COLO829 (cell line): ENCODE results near the gene MTUS2.

Experiments used
- DNase-seq: peaks from one replicate; pipeline ENCODE4 v3.0.0; 2012; ENCODE audit warnings: low spot score

Gene MTUS2

GRCh38 chr13:29239653-29240525, 419.8 kb downstream of the MTUS2 start:
- DNase-seq = no peak

GRCh38 chr13:29254626-29255370, 434.7 kb downstream of the MTUS2 start:
- DNase-seq = no peak

- DNase-seq = no peak
These were observed 435.4 kb downstream of the MTUS2 start for GRCh38 chr13:29255567-29255966.

GRCh38 chr13:29260684-29261083, 440.5 kb downstream of the MTUS2 start:
- no peak for DNase-seq

GRCh38 chr13:29266261-29266660, 446.1 kb downstream of the MTUS2 start:
- DNase-seq = no peak

GRCh38 chr13:29266756-29267733, 446.9 kb downstream of the MTUS2 start:
- DNase-seq = no peak

GRCh38 chr13:29270271-29270985, 450.3 kb downstream of the MTUS2 start:
- DNase-seq = no peak

- DNase-seq = no peak
These were observed 451.5 kb downstream of the MTUS2 start for GRCh38 chr13:29271606-29272005.

- no peak for DNase-seq
These were observed 459.5 kb downstream of the MTUS2 start for GRCh38 chr13:29279356-29280254.

GRCh38 chr13:29281932-29282495, 461.9 kb downstream of the MTUS2 start:
- no peak for DNase-seq

- no peak for DNase-seq
These were observed 464.6 kb downstream of the MTUS2 start for GRCh38 chr13:29284726-29285125.

- DNase-seq = no peak
These were observed 467.1 kb downstream of the MTUS2 start for GRCh38 chr13:29287237-29287636.

- no peak for DNase-seq
These were observed 471.9 kb downstream of the MTUS2 start for GRCh38 chr13:29292045-29292444.

- DNase-seq = no peak
These were observed 474.7 kb downstream of the MTUS2 start for GRCh38 chr13:29294821-29295220.

GRCh38 chr13:29301027-29301426, 480.9 kb downstream of the MTUS2 start:
- no peak for DNase-seq

- no peak for DNase-seq
These were observed 484.0 kb downstream of the MTUS2 start for GRCh38 chr13:29304148-29304547.

GRCh38 chr13:29310806-29311205, 490.7 kb downstream of the MTUS2 start:
- no peak for DNase-seq

GRCh38 chr13:29315847-29316246, 495.7 kb downstream of the MTUS2 start:
- DNase-seq = no peak

GRCh38 chr13:29317828-29318227, 497.7 kb downstream of the MTUS2 start:
- DNase-seq = no peak

GRCh38 chr13:29318741-29319140, 498.6 kb downstream of the MTUS2 start:
- no peak for DNase-seq
